Measurements from ENCODE around the gene MCCC2. TPM values are rescaled to one million over a fixed set of nuclear protein-coding genes. Genes with fewer than 3 reads are reported as not detected.

The MCCC2 gene
- total RNA-seq, 6 donors from 2014 or later: 23.5 to 43.9 (median 34.4) TPM

DNA sequence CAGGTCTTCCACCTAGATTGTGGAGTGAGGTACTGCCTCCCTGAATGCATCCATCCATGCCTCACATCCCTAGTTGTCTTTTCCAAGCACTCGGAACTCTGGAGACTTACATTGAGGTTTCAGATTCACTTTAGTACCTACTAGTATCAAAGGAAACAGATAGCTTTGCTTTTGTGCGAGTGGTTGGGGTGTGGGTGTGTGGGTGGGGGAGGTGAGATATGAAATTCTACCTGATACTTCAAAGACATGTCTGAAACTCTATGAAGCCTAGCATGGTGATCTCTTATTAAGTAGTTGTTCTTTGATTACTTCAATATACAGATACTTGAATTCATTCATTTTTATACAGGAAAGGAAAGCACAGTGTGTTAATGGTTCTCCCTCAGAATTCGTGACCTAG lies 64.4 kb downstream of the MCCC2 start:
- peaks cover 3 to 72% (median 37%) of the 10 kb centered on the region in 4 donors for H3K36me3 ChIP-seq
- no peaks in the 10 kb centered on the region for H3K9me3 ChIP-seq
- no peaks in the 10 kb centered on the region for H3K4me1 ChIP-seq
- no peak for DNase-seq
- TF ChIP-seq, protein P1, sequence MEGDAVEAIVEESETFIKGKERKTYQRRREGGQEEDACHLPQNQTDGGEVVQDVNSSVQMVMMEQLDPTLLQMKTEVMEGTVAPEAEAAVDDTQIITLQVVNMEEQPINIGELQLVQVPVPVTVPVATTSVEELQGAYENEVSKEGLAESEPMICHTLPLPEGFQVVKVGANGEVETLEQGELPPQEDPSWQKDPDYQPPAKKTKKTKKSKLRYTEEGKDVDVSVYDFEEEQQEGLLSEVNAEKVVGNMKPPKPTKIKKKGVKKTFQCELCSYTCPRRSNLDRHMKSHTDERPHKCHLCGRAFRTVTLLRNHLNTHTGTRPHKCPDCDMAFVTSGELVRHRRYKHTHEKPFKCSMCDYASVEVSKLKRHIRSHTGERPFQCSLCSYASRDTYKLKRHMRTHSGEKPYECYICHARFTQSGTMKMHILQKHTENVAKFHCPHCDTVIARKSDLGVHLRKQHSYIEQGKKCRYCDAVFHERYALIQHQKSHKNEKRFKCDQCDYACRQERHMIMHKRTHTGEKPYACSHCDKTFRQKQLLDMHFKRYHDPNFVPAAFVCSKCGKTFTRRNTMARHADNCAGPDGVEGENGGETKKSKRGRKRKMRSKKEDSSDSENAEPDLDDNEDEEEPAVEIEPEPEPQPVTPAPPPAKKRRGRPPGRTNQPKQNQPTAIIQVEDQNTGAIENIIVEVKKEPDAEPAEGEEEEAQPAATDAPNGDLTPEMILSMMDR (IDR thresholded peaks at IDR 0.05): no peak
- no peak for TF ChIP-seq EP300 (IDR thresholded peaks at IDR 0.05)
- TF ChIP-seq POLR2A (IDR thresholded peaks at IDR 0.05): no peak
- no peak for TF ChIP-seq POLR2AphosphoS5 (IDR thresholded peaks at IDR 0.05)
- no peak overlapping the region for H3K27ac ChIP-seq
- H3K27me3 ChIP-seq: no peaks in the 10 kb centered on the region
- no peak for ATAC-seq (ENCODE audit: low FRiP score in 2 of 2)
- WGBS, 2 donors: 89 to 92% methylated on average over 3 of the region's 3 CpGs
- no peak overlapping the region for H3K4me3 ChIP-seq

DNA sequence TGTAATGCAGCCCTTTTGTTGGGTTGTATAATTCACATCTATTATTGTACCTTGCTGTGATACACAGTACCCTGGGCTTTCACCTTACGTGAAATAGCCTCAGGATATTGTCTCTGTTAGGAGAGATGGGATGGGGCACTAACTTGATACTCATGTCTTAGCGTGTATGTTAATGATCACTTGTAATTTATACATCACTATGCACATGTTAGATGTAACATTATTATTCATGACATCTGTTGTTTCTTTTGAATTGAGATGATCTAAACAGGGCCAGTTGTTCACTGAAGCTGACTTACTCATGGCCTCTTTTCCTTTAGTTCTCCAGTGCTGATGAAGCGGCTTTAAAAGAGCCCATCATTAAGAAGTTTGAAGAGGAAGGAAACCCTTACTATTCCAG lies 65.2 kb downstream of the MCCC2 start:
- Histone ChIP-seq H3K27me3 (no peaks in the 10 kb centered on the region), H3K4me1 (no peaks in the 10 kb centered on the region), H3K4me3 (no peak overlapping the region), H3K27ac (no peak overlapping the region), H3K9me3 (no peaks in the 10 kb centered on the region), H3K36me3 (peaks cover 3 to 75% (median 37%) of the 10 kb centered on the region in 4 donors)
- WGBS, 2 donors: 67% methylated on average over 3 of the region's 3 CpGs
- no peak for TF ChIP-seq POLR2AphosphoS5 (IDR thresholded peaks at IDR 0.05)
- no peak for ATAC-seq (ENCODE audit: low FRiP score in 2 of 2)
- no peak for DNase-seq

DNA sequence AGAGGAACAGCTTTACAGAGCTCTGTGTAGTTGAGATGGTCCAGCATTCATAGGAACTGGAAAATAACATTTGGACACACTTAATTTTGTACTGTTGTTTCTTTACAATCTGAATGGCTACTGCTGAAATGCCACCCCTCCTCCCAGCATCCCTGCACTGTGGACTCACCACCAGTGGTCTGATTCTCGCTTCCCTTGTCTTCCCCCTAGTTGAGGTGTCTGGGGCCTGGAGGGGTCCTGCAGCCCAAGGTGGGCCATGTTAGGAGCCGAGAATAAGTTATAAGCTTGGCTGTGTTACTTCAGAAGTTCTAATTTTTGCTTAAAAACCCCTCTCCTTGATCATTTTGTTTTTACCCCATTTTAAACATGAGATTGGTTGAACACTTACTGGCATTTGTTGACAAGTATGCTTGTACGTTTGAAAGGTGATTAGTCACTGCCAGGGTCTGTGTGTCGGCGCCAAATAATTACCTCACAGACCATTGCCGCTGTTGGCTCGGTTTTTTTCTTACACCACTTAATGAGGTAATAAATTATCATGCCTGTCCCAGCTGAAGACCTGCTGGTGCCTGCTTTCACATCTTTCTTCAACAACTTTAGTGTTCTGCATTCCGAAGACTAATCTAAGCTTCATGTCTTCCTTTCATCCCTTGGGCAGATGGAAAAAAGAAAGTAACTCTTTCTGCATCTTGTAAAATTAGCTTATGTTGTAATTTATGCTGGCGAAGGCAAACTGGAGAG lies 65.8 kb downstream of the MCCC2 start:
- 64 to 75% methylated on average over 9 of the region's 9 CpGs for WGBS, 2 donors
- no peaks in the 10 kb centered on the region for H3K27me3 ChIP-seq
- TF ChIP-seq EP300 (IDR thresholded peaks at IDR 0.05) (no peak), POLR2A (IDR thresholded peaks at IDR 0.05) (no peak), POLR2AphosphoS5 (IDR thresholded peaks at IDR 0.05) (no peak)
- TF ChIP-seq, protein P1 (IDR thresholded peaks at IDR 0.05): no peak
- no peak overlapping the region for H3K27ac ChIP-seq
- H3K4me3 ChIP-seq: no peak overlapping the region
- ATAC-seq (ENCODE audit: low FRiP score in 2 of 2) (no peak), DNase-seq (no peak)
- H3K9me3 ChIP-seq: no peaks in the 10 kb centered on the region
- H3K36me3 ChIP-seq: peaks cover 3 to 78% (median 40%) of the 10 kb centered on the region in 4 donors
- no peaks in the 10 kb centered on the region for H3K4me1 ChIP-seq

DNA sequence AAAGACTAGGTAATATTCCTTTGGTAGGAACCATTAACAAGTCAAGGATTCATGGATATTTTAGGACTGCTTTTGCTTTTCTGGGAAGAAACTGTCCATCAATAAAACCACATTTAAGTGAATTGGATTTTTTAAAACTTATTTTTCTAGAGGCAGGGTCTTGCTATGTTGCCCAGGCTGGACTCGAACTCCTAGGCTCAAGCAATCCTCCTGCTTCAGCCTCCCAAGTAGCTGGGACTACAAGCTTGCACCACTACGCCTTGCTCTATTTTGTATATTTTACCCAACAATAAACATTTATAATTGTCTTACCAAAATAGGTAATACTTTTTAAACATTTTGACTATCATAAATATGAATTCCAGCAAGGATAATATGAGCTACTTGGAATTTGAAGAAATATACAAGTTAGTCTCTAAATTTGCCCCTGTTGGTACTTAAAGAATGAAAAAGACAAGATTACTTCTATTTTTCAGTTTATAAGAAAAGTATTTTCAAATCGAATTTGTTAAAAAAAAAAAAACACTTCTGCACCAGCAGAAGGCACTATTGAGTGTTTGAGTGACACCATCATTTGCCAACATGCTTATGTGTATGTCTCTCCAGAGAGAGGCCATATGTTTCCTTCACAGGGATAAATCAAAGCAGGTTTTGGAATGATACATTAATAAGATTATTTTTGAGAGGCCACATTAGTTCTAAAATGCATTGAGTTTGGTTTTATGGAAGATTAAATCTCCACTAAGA lies 71.9 kb downstream of the MCCC2 start:
- 80 to 93% methylated on average over 3 of the region's 3 CpGs for WGBS, 2 donors
- peaks cover 0 to 27% (median 9%) of the 10 kb centered on the region in 4 donors for H3K36me3 ChIP-seq
- TF ChIP-seq, protein P1 (IDR thresholded peaks at IDR 0.05): no peak
- TF ChIP-seq EP300 (IDR thresholded peaks at IDR 0.05) (no peak), POLR2A (IDR thresholded peaks at IDR 0.05) (no peak), POLR2AphosphoS5 (IDR thresholded peaks at IDR 0.05) (no peak)
- ATAC-seq (ENCODE audit: low FRiP score in 2 of 2) (no peak), DNase-seq (no peak)
- H3K9me3 ChIP-seq: no peaks in the 10 kb centered on the region
- H3K4me1 ChIP-seq: no peaks in the 10 kb centered on the region
- H3K27me3 ChIP-seq: no peaks in the 10 kb centered on the region
- no peak overlapping the region for H3K4me3 ChIP-seq
- no peak overlapping the region for H3K27ac ChIP-seq

DNA sequence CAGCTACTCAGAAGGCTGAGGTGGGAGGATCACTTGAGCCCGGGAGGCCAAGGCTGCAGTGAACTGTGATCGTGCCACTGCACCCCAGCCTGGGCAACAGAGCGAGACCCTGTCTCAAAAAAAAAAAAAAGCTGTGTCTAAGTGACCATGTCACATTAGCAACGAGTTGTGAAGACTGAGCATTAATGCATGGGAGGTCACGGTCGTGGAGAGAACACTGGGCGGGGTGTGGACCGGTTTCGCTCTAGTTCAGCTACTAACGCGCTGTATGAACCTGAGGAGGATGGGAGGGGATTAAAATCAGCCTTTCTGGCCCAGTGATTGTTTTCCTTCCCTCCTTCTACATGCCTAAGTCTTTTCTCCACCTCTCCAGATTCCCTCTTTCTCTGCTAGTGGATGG lies 75.2 kb downstream of the MCCC2 start:
- Histone ChIP-seq H3K27ac (no peak overlapping the region), H3K36me3 (peaks cover 0 to 10% (median 3%) of the 10 kb centered on the region in 4 donors), H3K4me1 (no peaks in the 10 kb centered on the region), H3K9me3 (no peaks in the 10 kb centered on the region), H3K27me3 (no peaks in the 10 kb centered on the region), H3K4me3 (no peak overlapping the region)
- no peak for DNase-seq
- TF ChIP-seq POLR2AphosphoS5 (IDR thresholded peaks at IDR 0.05) (no peak), POLR2A (IDR thresholded peaks at IDR 0.05) (no peak), EP300 (IDR thresholded peaks at IDR 0.05) (no peak)
- TF ChIP-seq, protein P1 (IDR thresholded peaks at IDR 0.05): no peak
- WGBS, 2 donors: 95 to 96% methylated on average over 11 of the region's 11 CpGs
- no peak for ATAC-seq (ENCODE audit: low FRiP score in 2 of 2)
